ENCODE results near the gene CBR1. TPM values are rescaled to one million over a fixed set of nuclear protein-coding genes. Genes with fewer than 3 reads are reported as not detected.

Gene CBR1
- total RNA-seq, 2 donors from 2014 or later: 60.7 to 101 TPM

GRCh38 chr21:36087362-36088138 is 17.7 kb downstream of the CBR1 start:
- DNase-seq (ENCODE audit: low spot score): no peak
- Histone ChIP-seq H3K4me1 (no peaks in the 10 kb centered on the region), H3K27me3 (no peaks in the 10 kb centered on the region), H3K9me3 (no peaks in the 10 kb centered on the region), H3K27ac (no peak overlapping the region), H3K36me3 (no peaks in the 10 kb centered on the region), H3K4me3 (no peak overlapping the region)
- TF ChIP-seq CTCF (IDR thresholded peaks at IDR 0.05): no peak

- no peaks in the 10 kb centered on the region for H3K4me1 ChIP-seq
- peaks cover 0 to 5% of the 10 kb centered on the region in 2 donors for H3K9me3 ChIP-seq
- H3K4me3 ChIP-seq: no peak overlapping the region
- H3K36me3 ChIP-seq: no peaks in the 10 kb centered on the region
- no peak overlapping the region for H3K27ac ChIP-seq
- no peaks in the 10 kb centered on the region for H3K27me3 ChIP-seq
- no peak for DNase-seq (ENCODE audit: low spot score)
- TF ChIP-seq CTCF (IDR thresholded peaks at IDR 0.05): no peak
These were observed 20.1 kb downstream of the CBR1 start for GRCh38 chr21:36089946-36090345.

- Histone ChIP-seq H3K9me3 (peaks cover 0 to 5% of the 10 kb centered on the region in 2 donors), H3K4me1 (no peaks in the 10 kb centered on the region), H3K27me3 (no peaks in the 10 kb centered on the region), H3K27ac (no peak overlapping the region), H3K36me3 (no peaks in the 10 kb centered on the region), H3K4me3 (no peak overlapping the region)
- no peak for TF ChIP-seq CTCF (IDR thresholded peaks at IDR 0.05)
- no peak for DNase-seq (ENCODE audit: low spot score)
These were observed 22.9 kb downstream of the CBR1 start for GRCh38 chr21:36092681-36093080.

GRCh38 chr21:36093512-36093911 is 23.7 kb downstream of the CBR1 start:
- Histone ChIP-seq H3K27ac (no peak overlapping the region), H3K27me3 (no peaks in the 10 kb centered on the region), H3K4me3 (no peak overlapping the region), H3K9me3 (peaks cover 0 to 5% of the 10 kb centered on the region in 2 donors), H3K36me3 (no peaks in the 10 kb centered on the region), H3K4me1 (no peaks in the 10 kb centered on the region)
- no peak for DNase-seq (ENCODE audit: low spot score)
- no peak for TF ChIP-seq CTCF (IDR thresholded peaks at IDR 0.05)

- H3K27ac ChIP-seq: no peak overlapping the region
- H3K9me3 ChIP-seq: peaks cover 0 to 5% of the 10 kb centered on the region in 2 donors
- TF ChIP-seq CTCF (IDR thresholded peaks at IDR 0.05): no peak
- no peak overlapping the region for H3K4me3 ChIP-seq
- DNase-seq (ENCODE audit: low spot score): no peak
- H3K27me3 ChIP-seq: no peaks in the 10 kb centered on the region
- no peaks in the 10 kb centered on the region for H3K36me3 ChIP-seq
- no peaks in the 10 kb centered on the region for H3K4me1 ChIP-seq
These were observed 26.8 kb downstream of the CBR1 start for GRCh38 chr21:36096398-36097290.

Data from right atrium auricular region (tissue), 2 donors.